Endodermal cell (in vitro differentiated cells): ENCODE results near the gene KLF2. TPM values are rescaled to one million over a fixed set of nuclear protein-coding genes. Genes with fewer than 3 reads are reported as not detected.

ENCODE experiments used
- DNase-seq: peaks from one replicate; pipeline ENCODE4 v3.0.0-alpha.2; 2017
- H3K27ac ChIP-seq: 2 replicates; pipeline ENCODE4 v1.5.1; 2013; ENCODE audit warnings: mild to moderate bottlenecking, low read depth, low read length, moderate library complexity
- H3K27me3 ChIP-seq: 2 replicates; pipeline ENCODE4 v1.6.1; 2013; ENCODE audit warnings: mild to moderate bottlenecking, low read length, moderate library complexity; ENCODE audit not compliant: insufficient read depth, control insufficient read depth, poor library complexity, severe bottlenecking
- H3K36me3 ChIP-seq: 2 replicates; pipeline ENCODE4 v1.7.0; 2013; ENCODE audit warnings: mild to moderate bottlenecking, low read length, moderate library complexity; ENCODE audit not compliant: control insufficient read depth, insufficient read depth
- H3K4me1 ChIP-seq: one replicate; pipeline ENCODE4 v1.7.0; 2013; ENCODE audit warnings: low read length; ENCODE audit not compliant: control insufficient read depth, insufficient read depth
- H3K4me3 ChIP-seq: 2 replicates; pipeline ENCODE4 v1.5.1; 2013; ENCODE audit warnings: mild to moderate bottlenecking, low read length, moderate library complexity
- H3K9ac ChIP-seq: 2 replicates; pipeline ENCODE4 v1.6.1; 2013; ENCODE audit warnings: mild to moderate bottlenecking, low read length, moderate library complexity; ENCODE audit not compliant: poor library complexity, severe bottlenecking; ENCODE audit errors: extremely low read depth
- H3K9me3 ChIP-seq: 2 replicates; pipeline ENCODE4 v1.6.1; 2013; ENCODE audit warnings: mild to moderate bottlenecking, low read length, moderate library complexity; ENCODE audit not compliant: control insufficient read depth
- H3K27ac Mint-ChIP-seq: 2 replicates; pipeline ENCODE4 v1.8.0; 2020; ENCODE audit warnings: mixed read lengths
- H3K27me3 Mint-ChIP-seq: 2 replicates; pipeline ENCODE4 v1.8.0; 2021; ENCODE audit warnings: mild to moderate bottlenecking, mixed read lengths; ENCODE audit not compliant: insufficient read depth
- H3K36me3 Mint-ChIP-seq: 2 replicates; pipeline ENCODE4 v1.8.0; 2020; ENCODE audit warnings: low read depth, mixed read lengths
- H3K4me1 Mint-ChIP-seq: 2 replicates; pipeline ENCODE4 v1.8.0; 2020; ENCODE audit warnings: mixed read lengths
- H3K4me3 Mint-ChIP-seq: 2 replicates; pipeline ENCODE4 v1.8.0; 2020; ENCODE audit warnings: mild to moderate bottlenecking, moderate library complexity, mixed read lengths
- H3K9me3 Mint-ChIP-seq: 2 replicates; pipeline ENCODE4 v1.8.0; 2020; ENCODE audit warnings: mild to moderate bottlenecking, mixed read lengths
- CTCF ChIP-seq: fragments of 200-600 bp; sonication (generic); conservative IDR thresholded peaks from 2 replicates; pipeline ENCODE4 v1.5.0; 2021; ENCODE audit warnings: antibody characterized with exemption, mild to moderate bottlenecking
- WGBS, 2 experiments: methylation state at CpG; one replicate each; pipeline versions ENCODE4 v1.1.5 to v1.1.7; 2013; ENCODE audit warnings: missing lambda C conversion rate in 2 of 2, mixed read lengths in 1 of 2; ENCODE audit not compliant: insufficient coverage in 1 of 2, insufficient read length in 1 of 2; 5-methylcytosine and 5-hydroxymethylcytosine counted together
- total RNA-seq, 2 donors: library from RNA; stranded (reverse); fragmentation: NEBNext Ultra II Directional in 1 of 2; extraction: Animal tissue kit (Norgen Biotek cat#: 25700) in 1 of 2; gene quantifications; 2 replicates in 1 of 2; 3 replicates in 1 of 2; pipeline ENCODE4 v1.2.1, GENCODE V29; 2021

Gene KLF2
- total RNA-seq, 2 donors from 2014 or later, result 0.22 to 1.4 TPM

- H3K4me3 ChIP-seq, result no peak overlapping the region
- no peak for TF ChIP-seq CTCF
- no peak overlapping the region for H3K9ac ChIP-seq
- Mint-ChIP-seq H3K4me3 (no peak overlapping the region), H3K4me1 (peaks cover 29% of the 10 kb centered on the region), H3K9me3 (no peaks in the 10 kb centered on the region), H3K36me3 (peaks cover 2% of the 10 kb centered on the region), H3K27me3 (no peaks in the 10 kb centered on the region), H3K27ac (no peak overlapping the region)
- H3K4me1 ChIP-seq, result no peaks in the 10 kb centered on the region
- no peak overlapping the region for H3K27ac ChIP-seq
- H3K9me3 ChIP-seq, result no peaks in the 10 kb centered on the region
- no peaks in the 10 kb centered on the region for H3K27me3 ChIP-seq
- no peak for DNase-seq
- 87 to 99% methylated on average over 7 to 9 of the region's 9 CpGs for WGBS, 2 experiments
- H3K36me3 ChIP-seq, result no peaks in the 10 kb centered on the region
These were observed 41.4 kb downstream of the KLF2 start for GRCh38 chr19:16366056-16366432.

DNA sequence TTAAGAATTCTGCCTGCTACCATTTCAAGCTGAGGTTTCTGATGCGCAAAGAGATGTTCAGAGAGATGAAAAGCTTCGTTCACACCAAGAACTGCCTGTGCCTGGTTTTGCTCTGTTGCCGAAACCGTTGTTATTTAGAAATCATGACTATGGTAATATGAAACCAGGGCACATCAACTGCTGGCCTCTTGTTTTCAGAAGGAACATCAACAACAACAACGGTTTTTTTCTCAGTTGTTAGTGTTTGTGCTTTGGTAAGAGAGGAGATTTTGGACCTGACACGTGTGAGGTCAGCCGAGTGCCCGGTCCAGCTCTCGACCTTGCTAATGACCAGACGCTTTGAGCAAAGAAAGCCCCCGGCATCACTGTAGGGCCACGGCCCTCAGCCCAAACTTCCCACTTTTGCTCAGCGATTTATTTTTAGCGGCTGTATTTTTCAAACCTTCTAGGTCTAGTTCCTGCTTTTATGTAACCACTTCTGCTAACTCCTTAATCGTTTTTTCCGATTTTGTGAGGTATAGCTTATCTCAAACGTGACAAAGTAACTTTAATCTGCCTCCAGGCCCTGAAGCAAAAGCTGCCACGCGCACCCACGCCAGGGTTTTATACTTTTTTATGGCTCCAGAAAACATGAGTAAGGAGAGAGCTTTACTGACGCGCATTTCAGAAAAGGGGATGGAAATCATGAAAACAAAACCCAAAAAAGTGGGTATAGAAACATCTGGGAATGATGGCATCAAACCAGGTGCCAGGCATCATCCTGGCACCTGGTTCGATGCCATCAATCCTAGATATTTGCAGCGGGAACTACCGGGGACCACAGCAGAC, 42.0 kb downstream of the KLF2 start:
- Histone ChIP-seq H3K27ac (no peak overlapping the region), H3K36me3 (peaks cover 5% of the 10 kb centered on the region), H3K9me3 (no peaks in the 10 kb centered on the region), H3K27me3 (no peaks in the 10 kb centered on the region), H3K4me1 (no peaks in the 10 kb centered on the region), H3K9ac (peak overlapping the region; percentile 3), H3K4me3 (no peak overlapping the region)
- peaks cover 33% of the 10 kb centered on the region for H3K4me1 Mint-ChIP-seq
- DNase-seq, result no peak
- 89 to 93% methylated on average over 25 of the region's 25 CpGs for WGBS, 2 experiments
- peaks cover 5% of the 10 kb centered on the region for H3K36me3 Mint-ChIP-seq
- H3K4me3 Mint-ChIP-seq, result no peak overlapping the region
- H3K9me3 Mint-ChIP-seq, result no peaks in the 10 kb centered on the region
- no peak for TF ChIP-seq CTCF
- peak overlapping the region; percentile 58 for H3K27ac Mint-ChIP-seq
- no peaks in the 10 kb centered on the region for H3K27me3 Mint-ChIP-seq

GRCh38 chr19:16367261-16367683, 42.6 kb downstream of the KLF2 start:
- no peaks in the 10 kb centered on the region for H3K9me3 Mint-ChIP-seq

More at GRCh38 chr19:16367261-16367683, 42.6 kb downstream of the KLF2 start:
- H3K27ac ChIP-seq, result no peak overlapping the region
- no peaks in the 10 kb centered on the region for H3K27me3 ChIP-seq
- H3K4me1 ChIP-seq, result no peaks in the 10 kb centered on the region
- Mint-ChIP-seq H3K4me1 (peaks cover 31% of the 10 kb centered on the region), H3K27me3 (no peaks in the 10 kb centered on the region), H3K36me3 (peaks cover 5% of the 10 kb centered on the region), H3K27ac (peak overlapping the region; percentile 58), H3K4me3 (no peak overlapping the region)
- DNase-seq, result no peak
- 92 to 100% methylated on average over 1 to 10 of the region's 10 CpGs for WGBS, 2 experiments
- no peaks in the 10 kb centered on the region for H3K9me3 ChIP-seq
- H3K4me3 ChIP-seq, result no peak overlapping the region
- H3K9ac ChIP-seq, result no peak overlapping the region
- no peak for TF ChIP-seq CTCF
- H3K36me3 ChIP-seq, result peaks cover 5% of the 10 kb centered on the region
